PC-3 (cell line): ENCODE data around the gene CNTNAP5. TPM values are rescaled to one million over a fixed set of nuclear protein-coding genes. Genes with fewer than 3 reads are reported as not detected.

Experiments
- ATAC-seq: fragments of 200-7000 bp; cut with Tn5 transposase; 2 replicates; pipeline ENCODE4 v1.9.1; 2020; ENCODE audit warnings: mild to moderate bottlenecking, moderate library complexity
- BruUV-seq: library from RNA; stranded (reverse); fragments of 400-500 nt; replicated peaks from 2 replicates; lab custom pipeline; 2021; lab: Mats Ljungman, UMichigan
- CTCF ChIA-PET: fragments of 300-600 bp; sonication (Branson Sonifier 250); formaldehyde crosslinking; loops from one replicate; lab custom pipeline; 2022; ENCODE audit warnings: antibody characterized with exemption; lab: Charles Lee
- POLR2A ChIA-PET: fragments of 300-600 bp; sonication (Branson Sonifier 250); formaldehyde crosslinking; loops from one replicate; lab custom pipeline; 2022; ENCODE audit warnings: antibody characterized with exemption; ENCODE audit not compliant: unreplicated experiment; lab: Charles Lee
- DNase-seq: peaks from one replicate; pipeline ENCODE4 v3.0.0-alpha.2; 2015
- H2AFZ ChIP-seq: fragments of 300-600 bp; sonication (generic); 2 replicates; pipeline ENCODE4 v1.6.0; 2016; ENCODE audit warnings: antibody characterized with exemption, low read length
- H3F3A ChIP-seq: fragments of 300-600 bp; sonication (generic); one replicate; pipeline ENCODE4 v1.6.0; 2017; ENCODE audit warnings: antibody characterized with exemption, low read length, control low read depth, mild to moderate bottlenecking; ENCODE audit not compliant: unreplicated experiment
- H3K27ac ChIP-seq: fragments of 300-600 bp; sonication (generic); 2 replicates; pipeline ENCODE4 v1.5.1; 2016; ENCODE audit warnings: mild to moderate bottlenecking, low read length
- H3K27me3 ChIP-seq: fragments of 300-600 bp; sonication (generic); 2 replicates; pipeline ENCODE4 v1.6.1; 2016; ENCODE audit warnings: low read length, mixed read lengths
- H3K36me3 ChIP-seq: fragments of 300-600 bp; sonication (generic); 2 replicates; pipeline ENCODE4 v1.6.1; 2016; ENCODE audit warnings: low read depth, mixed run types, low read length, mixed read lengths
- H3K4me1 ChIP-seq: fragments of 300-600 bp; sonication (generic); 2 replicates; pipeline ENCODE4 v1.5.1; 2016; ENCODE audit warnings: low read length; ENCODE audit not compliant: insufficient read depth
- H3K4me2 ChIP-seq: fragments of 300-600 bp; sonication (generic); 2 replicates; pipeline ENCODE4 v1.6.0; 2016; ENCODE audit warnings: low read length
- H3K4me3 ChIP-seq: fragments of 300-600 bp; sonication (generic); 2 replicates; pipeline ENCODE4 v1.5.1; 2016; ENCODE audit warnings: mild to moderate bottlenecking, low read length, mixed read lengths
- H3K79me2 ChIP-seq: fragments of 300-600 bp; sonication (generic); 2 replicates; pipeline ENCODE4 v1.6.1; 2017; ENCODE audit warnings: low read length, mixed read lengths
- H3K9ac ChIP-seq: fragments of 300-600 bp; sonication (generic); 2 replicates; pipeline ENCODE4 v1.6.0; 2016; ENCODE audit warnings: mild to moderate bottlenecking, low read length
- H3K9me2 ChIP-seq: fragments of 300-600 bp; sonication (generic); replicated peaks from 2 replicates; pipeline ENCODE4 v1.6.1; 2016; ENCODE audit warnings: mixed run types, low read length, mixed read lengths
- H3K9me3 ChIP-seq: fragments of 300-600 bp; sonication (generic); 2 replicates; pipeline ENCODE4 v1.6.1; 2016; ENCODE audit warnings: low read length, mixed read lengths
- H4K20me1 ChIP-seq: fragments of 300-600 bp; sonication (generic); 2 replicates; pipeline ENCODE4 v1.6.1; 2016; ENCODE audit warnings: low read length, mixed read lengths
- EZH2 ChIP-seq: fragments of 300-600 bp; sonication (generic); IDR thresholded peaks from one replicate; pipeline ENCODE4 v1.6.1; 2017; ENCODE audit warnings: antibody characterized with exemption, mild to moderate bottlenecking, low read length; ENCODE audit not compliant: unreplicated experiment
- EZH2phosphoT487 ChIP-seq: fragments of 300-600 bp; sonication (generic); IDR thresholded peaks from 2 replicates; pipeline ENCODE4 v1.6.1; 2018; ENCODE audit warnings: mild to moderate bottlenecking, antibody characterized with exemption, low read length, borderline replicate concordance
- intact Hi-C: fragments of 100-400 bp; cut with micrococcal nuclease; formaldehyde crosslinking; loops from 2 replicates; pipeline ENCODE4 v1.9.0; 2023
- total RNA-seq: library from RNA; depleted of rRNA; stranded (reverse); fragments of >200 nt; gene quantifications from 2 replicates; pipeline ENCODE4 v1.2.3, GENCODE V29; 2014
- TF ChIP-seq, protein P1 (sequence below): fragments of 300-600 bp; sonication (generic); conservative IDR thresholded peaks from 2 replicates; pipeline ENCODE4 v1.5.1; 2017; ENCODE audit warnings: antibody characterized with exemption, low read depth, mild to moderate bottlenecking, low read length

Gene CNTNAP5
- total RNA-seq, 1 experiment from 2014 or later, result not detected

- no peak overlapping the region for H3K4me3 ChIP-seq
- no peaks in the 10 kb centered on the region for H4K20me1 ChIP-seq
- H2AFZ ChIP-seq, result no peak overlapping the region
- DNase-seq (no peak), ATAC-seq (no peak)
- no peaks in the 10 kb centered on the region for H3K36me3 ChIP-seq
- H3K79me2 ChIP-seq, result no peaks in the 10 kb centered on the region
- no peaks in the 10 kb centered on the region for H3F3A ChIP-seq
- POLR2A ChIA-PET, result no interaction called here
- no peaks in the 10 kb centered on the region for H3K9me2 ChIP-seq
- no peak overlapping the region for H3K27ac ChIP-seq
- H3K9ac ChIP-seq, result no peak overlapping the region
- CTCF ChIA-PET, result no interaction called here
- TF ChIP-seq, protein P1, sequence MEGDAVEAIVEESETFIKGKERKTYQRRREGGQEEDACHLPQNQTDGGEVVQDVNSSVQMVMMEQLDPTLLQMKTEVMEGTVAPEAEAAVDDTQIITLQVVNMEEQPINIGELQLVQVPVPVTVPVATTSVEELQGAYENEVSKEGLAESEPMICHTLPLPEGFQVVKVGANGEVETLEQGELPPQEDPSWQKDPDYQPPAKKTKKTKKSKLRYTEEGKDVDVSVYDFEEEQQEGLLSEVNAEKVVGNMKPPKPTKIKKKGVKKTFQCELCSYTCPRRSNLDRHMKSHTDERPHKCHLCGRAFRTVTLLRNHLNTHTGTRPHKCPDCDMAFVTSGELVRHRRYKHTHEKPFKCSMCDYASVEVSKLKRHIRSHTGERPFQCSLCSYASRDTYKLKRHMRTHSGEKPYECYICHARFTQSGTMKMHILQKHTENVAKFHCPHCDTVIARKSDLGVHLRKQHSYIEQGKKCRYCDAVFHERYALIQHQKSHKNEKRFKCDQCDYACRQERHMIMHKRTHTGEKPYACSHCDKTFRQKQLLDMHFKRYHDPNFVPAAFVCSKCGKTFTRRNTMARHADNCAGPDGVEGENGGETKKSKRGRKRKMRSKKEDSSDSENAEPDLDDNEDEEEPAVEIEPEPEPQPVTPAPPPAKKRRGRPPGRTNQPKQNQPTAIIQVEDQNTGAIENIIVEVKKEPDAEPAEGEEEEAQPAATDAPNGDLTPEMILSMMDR, result no peak
- BruUV-seq, result no TSS peak
- intact Hi-C loops, result no loop called here
- no peaks in the 10 kb centered on the region for H3K27me3 ChIP-seq
- no peak overlapping the region for H3K4me2 ChIP-seq
- H3K4me1 ChIP-seq, result no peaks in the 10 kb centered on the region
- no peaks in the 10 kb centered on the region for H3K9me3 ChIP-seq
Observed at GRCh38 chr2:124318913-124319312, 293.8 kb downstream of the CNTNAP5 start.

GRCh38 chr2:124319577-124319976, 294.5 kb downstream of the CNTNAP5 start:
- Histone ChIP-seq H4K20me1 (no peaks in the 10 kb centered on the region), H3K79me2 (no peaks in the 10 kb centered on the region), H3K36me3 (no peaks in the 10 kb centered on the region), H3K27ac (no peak overlapping the region), H3K27me3 (no peaks in the 10 kb centered on the region), H3K4me1 (no peaks in the 10 kb centered on the region), H3K9me3 (no peaks in the 10 kb centered on the region), H3K9me2 (no peaks in the 10 kb centered on the region), H3K4me2 (no peak overlapping the region), H3K4me3 (no peak overlapping the region), H3F3A (no peaks in the 10 kb centered on the region), H3K9ac (no peak overlapping the region), H2AFZ (no peak overlapping the region)
- POLR2A ChIA-PET, result no interaction called here
- TF ChIP-seq EZH2 (no peak), EZH2phosphoT487 (no peak)
- TF ChIP-seq, protein P1, result no peak
- intact Hi-C loops, result no loop called here
- ATAC-seq, result no peak
- BruUV-seq, result no TSS peak
- DNase-seq, result no peak
- CTCF ChIA-PET, result no interaction called here

GRCh38 chr2:124320051-124320688, 295.1 kb downstream of the CNTNAP5 start:
- no peaks in the 10 kb centered on the region for H3F3A ChIP-seq
- no peak for DNase-seq
- no peaks in the 10 kb centered on the region for H3K79me2 ChIP-seq
- TF ChIP-seq, protein P1, result no peak
- TF ChIP-seq EZH2 (no peak), EZH2phosphoT487 (no peak)
- H3K27me3 ChIP-seq, result no peaks in the 10 kb centered on the region
- no peak overlapping the region for H3K27ac ChIP-seq
- H3K4me2 ChIP-seq, result no peak overlapping the region
- H3K9ac ChIP-seq, result no peak overlapping the region
- no peaks in the 10 kb centered on the region for H3K36me3 ChIP-seq
- BruUV-seq, result no TSS peak
- no peak overlapping the region for H3K4me3 ChIP-seq
- no peak overlapping the region for H2AFZ ChIP-seq
- no peaks in the 10 kb centered on the region for H3K9me3 ChIP-seq
- intact Hi-C loops, result no loop called here
- no peaks in the 10 kb centered on the region for H3K4me1 ChIP-seq
- ChIA-PET POLR2A (no interaction called here), CTCF (no interaction called here)
- no peak for ATAC-seq
- no peaks in the 10 kb centered on the region for H3K9me2 ChIP-seq
- no peaks in the 10 kb centered on the region for H4K20me1 ChIP-seq
